Breast epithelium (tissue), 3 donors: ENCODE measurements around the gene RAB24.

Source experiments
- CTCF ChIP-seq, 3 donors: fragments of 450-650 bp; IDR thresholded peaks; one replicate each; pipeline ENCODE4 v1.5.1; 2016 to 2017; ENCODE audit warnings: antibody characterized with exemption in 3 of 3, mild to moderate bottlenecking in 3 of 3, moderate library complexity in 3 of 3
- POLR2A ChIP-seq: fragments of 450-650 bp; IDR thresholded peaks from one replicate; pipeline ENCODE4 v1.6.1; 2016; ENCODE audit warnings: antibody characterized with exemption, mild to moderate bottlenecking, moderate library complexity

GRCh38 chr5:177308740-177309139 is 5.2 kb upstream of the RAB24 start:
- TF ChIP-seq CTCF (IDR thresholded peaks at IDR 0.05) (no peak), POLR2A (no peak)
